Caco-2 (cell line): ENCODE results near the gene STRAP. TPM values are rescaled to one million over a fixed set of nuclear protein-coding genes. Genes with fewer than 3 reads are reported as not detected.
"Not testable (repeated sequence)": the region's sequence is repeated elsewhere in the genome, so short reads cannot be mapped to it uniquely, and the experiment has no call there.

ENCODE experiments used
- BruUV-seq: library from RNA; stranded (reverse); fragments of 400-500 nt; replicated peaks from 2 replicates; lab custom pipeline; 2021; lab: Mats Ljungman, UMichigan
- CTCF ChIA-PET: fragments of 300-600 bp; sonication (Branson Sonifier 250); formaldehyde crosslinking; loops from one replicate; lab custom pipeline; 2022; ENCODE audit warnings: antibody characterized with exemption; lab: Charles Lee
- POLR2A ChIA-PET: fragments of 300-600 bp; sonication (Branson Sonifier 250); formaldehyde crosslinking; loops from one replicate; lab custom pipeline; 2022; ENCODE audit warnings: antibody characterized with exemption; lab: Charles Lee
- DNase-seq, 2 experiments: peaks; one replicate each; pipeline versions ENCODE4 v3.0.0 to v3.0.0-alpha.2; 2020 to 2022
- H3K27me3 ChIP-seq: replicated peaks from 2 replicates; pipeline ENCODE4 v1.6.0; 2011; ENCODE audit warnings: low read length; ENCODE audit not compliant: control insufficient read depth, insufficient read depth
- H3K36me3 ChIP-seq: 2 replicates; pipeline ENCODE4 v1.5.1; 2011; ENCODE audit warnings: low read length; ENCODE audit not compliant: control insufficient read depth, insufficient read depth
- H3K4me1 ChIP-seq: fragments of 250-450 bp; sonication (Bioruptor Pico); 2 replicates; pipeline ENCODE4 v1.5.1; 2020; ENCODE audit warnings: mild to moderate bottlenecking
- H3K4me3 ChIP-seq: 2 replicates; pipeline ENCODE4 v1.5.1; 2011; ENCODE audit warnings: low read depth, mild to moderate bottlenecking, control low read depth, low read length
- H3K9me3 ChIP-seq: fragments of 250-450 bp; sonication (Bioruptor Pico); 2 replicates; pipeline ENCODE4 v1.5.1; 2020; ENCODE audit warnings: mild to moderate bottlenecking, moderate library complexity
- H3K27ac Mint-ChIP-seq: one replicate; pipeline ENCODE4 v1.8.0; 2022; ENCODE audit warnings: mixed read lengths; ENCODE audit not compliant: unreplicated experiment
- H3K27me3 Mint-ChIP-seq: one replicate; pipeline ENCODE4 v1.8.0; 2022; ENCODE audit warnings: mixed read lengths; ENCODE audit not compliant: insufficient read depth, unreplicated experiment
- H3K36me3 Mint-ChIP-seq: one replicate; pipeline ENCODE4 v1.8.0; 2022; ENCODE audit warnings: mild to moderate bottlenecking, mixed read lengths; ENCODE audit not compliant: insufficient read depth, unreplicated experiment
- H3K4me1 Mint-ChIP-seq: one replicate; pipeline ENCODE4 v1.8.0; 2022; ENCODE audit warnings: low read depth, mixed read lengths; ENCODE audit not compliant: unreplicated experiment
- H3K4me3 Mint-ChIP-seq: one replicate; pipeline ENCODE4 v1.8.0; 2022; ENCODE audit warnings: mild to moderate bottlenecking, moderate library complexity, mixed read lengths; ENCODE audit not compliant: unreplicated experiment
- H3K9me3 Mint-ChIP-seq: one replicate; pipeline ENCODE4 v1.8.0; 2022; ENCODE audit warnings: mixed read lengths; ENCODE audit not compliant: unreplicated experiment
- intact Hi-C: fragments of 100-400 bp; cut with micrococcal nuclease; formaldehyde crosslinking; loops from one replicate; pipeline ENCODE4 v1.10.0; 2022; ENCODE audit not compliant: unreplicated experiment
- total RNA-seq: library from RNA; stranded (reverse); gene quantifications from 2 replicates; pipeline ENCODE4 v1.2.3, GENCODE V29; 2022
- TF ChIP-seq, protein P1 (sequence below), 2 experiments: fragments of 200-600 bp in 1 of 2; IDR thresholded peaks; 1 replicate in 1 of 2; 2 replicates in 1 of 2; pipeline versions ENCODE4 v1.5.1 to v1.8.0; 2011 to 2022; ENCODE audit warnings: antibody characterized with exemption in 1 of 2, control low read depth in 1 of 2, inconsistent platforms in 1 of 2, low read depth in 1 of 2, low read length in 1 of 2, mild to moderate bottlenecking in 1 of 2, moderate library complexity in 1 of 2; ENCODE audit not compliant: insufficient read depth in 1 of 2, severe bottlenecking in 1 of 2, unreplicated experiment in 1 of 2

Gene STRAP
- total RNA-seq, 1 experiment from 2014 or later: 246 TPM

GRCh38 chr12:15863984-15864383 lies 18.2 kb upstream of the STRAP start:
- no peaks in the 10 kb centered on the region for H3K36me3 ChIP-seq
- intact Hi-C loops: no loop called here
- no peak for DNase-seq
- H3K27ac Mint-ChIP-seq: no peak overlapping the region
- no peak overlapping the region for H3K4me3 Mint-ChIP-seq
- H3K9me3 ChIP-seq: no peaks in the 10 kb centered on the region
- peaks cover 9% of the 10 kb centered on the region for H3K4me1 Mint-ChIP-seq
- peaks cover 15% of the 10 kb centered on the region for H3K27me3 Mint-ChIP-seq
- peaks cover 10% of the 10 kb centered on the region for H3K4me1 ChIP-seq
- no peaks in the 10 kb centered on the region for H3K27me3 ChIP-seq
- CTCF ChIA-PET: no interaction called here
- TF ChIP-seq, protein P1, sequence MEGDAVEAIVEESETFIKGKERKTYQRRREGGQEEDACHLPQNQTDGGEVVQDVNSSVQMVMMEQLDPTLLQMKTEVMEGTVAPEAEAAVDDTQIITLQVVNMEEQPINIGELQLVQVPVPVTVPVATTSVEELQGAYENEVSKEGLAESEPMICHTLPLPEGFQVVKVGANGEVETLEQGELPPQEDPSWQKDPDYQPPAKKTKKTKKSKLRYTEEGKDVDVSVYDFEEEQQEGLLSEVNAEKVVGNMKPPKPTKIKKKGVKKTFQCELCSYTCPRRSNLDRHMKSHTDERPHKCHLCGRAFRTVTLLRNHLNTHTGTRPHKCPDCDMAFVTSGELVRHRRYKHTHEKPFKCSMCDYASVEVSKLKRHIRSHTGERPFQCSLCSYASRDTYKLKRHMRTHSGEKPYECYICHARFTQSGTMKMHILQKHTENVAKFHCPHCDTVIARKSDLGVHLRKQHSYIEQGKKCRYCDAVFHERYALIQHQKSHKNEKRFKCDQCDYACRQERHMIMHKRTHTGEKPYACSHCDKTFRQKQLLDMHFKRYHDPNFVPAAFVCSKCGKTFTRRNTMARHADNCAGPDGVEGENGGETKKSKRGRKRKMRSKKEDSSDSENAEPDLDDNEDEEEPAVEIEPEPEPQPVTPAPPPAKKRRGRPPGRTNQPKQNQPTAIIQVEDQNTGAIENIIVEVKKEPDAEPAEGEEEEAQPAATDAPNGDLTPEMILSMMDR (IDR thresholded peaks at IDR 0.05; ENCODE audit: insufficient read depth in 1 of 2, low read depth in 1 of 2, low read length in 1 of 2, severe bottlenecking in 1 of 2, unreplicated experiment in 1 of 2): no peak
- H3K4me3 ChIP-seq: no peak overlapping the region
- POLR2A ChIA-PET: no interaction called here
- H3K9me3 Mint-ChIP-seq: no peaks in the 10 kb centered on the region
- H3K36me3 Mint-ChIP-seq: no peaks in the 10 kb centered on the region
- BruUV-seq: no TSS peak

GRCh38 chr12:15868186-15868585 lies 14.0 kb upstream of the STRAP start:
- POLR2A ChIA-PET: no interaction called here
- TF ChIP-seq, protein P1 (IDR thresholded peaks at IDR 0.05; ENCODE audit: insufficient read depth in 1 of 2, low read depth in 1 of 2, low read length in 1 of 2, severe bottlenecking in 1 of 2, unreplicated experiment in 1 of 2): no peak
- CTCF ChIA-PET: no interaction called here
- Mint-ChIP-seq H3K9me3 (no peaks in the 10 kb centered on the region), H3K27me3 (peaks cover 12% of the 10 kb centered on the region), H3K4me3 (no peak overlapping the region), H3K36me3 (no peaks in the 10 kb centered on the region), H3K4me1 (peaks cover 2% of the 10 kb centered on the region), H3K27ac (no peak overlapping the region)
- intact Hi-C loops: no loop called here
- H3K27me3 ChIP-seq: no peaks in the 10 kb centered on the region
- H3K36me3 ChIP-seq: no peaks in the 10 kb centered on the region
- H3K4me1 ChIP-seq: peaks cover 6% of the 10 kb centered on the region
- H3K4me3 ChIP-seq: no peak overlapping the region
- BruUV-seq: no TSS peak
- DNase-seq: no peak
- no peaks in the 10 kb centered on the region for H3K9me3 ChIP-seq

- Mint-ChIP-seq H3K36me3 (no peaks in the 10 kb centered on the region), H3K9me3 (peaks cover 9% of the 10 kb centered on the region), H3K4me3 (no peak overlapping the region), H3K27ac (no peak overlapping the region), H3K27me3 (peaks cover 8% of the 10 kb centered on the region), H3K4me1 (peaks cover under 1% of the 10 kb centered on the region)
- Histone ChIP-seq H3K4me3 (no peak overlapping the region), H3K27me3 (no peaks in the 10 kb centered on the region), H3K36me3 (no peaks in the 10 kb centered on the region), H3K4me1 (no peaks in the 10 kb centered on the region), H3K9me3 (no peaks in the 10 kb centered on the region)
- intact Hi-C loops: no loop called here
- TF ChIP-seq, protein P1 (IDR thresholded peaks at IDR 0.05; ENCODE audit: insufficient read depth in 1 of 2, low read depth in 1 of 2, low read length in 1 of 2, severe bottlenecking in 1 of 2, unreplicated experiment in 1 of 2): no peak
- BruUV-seq: no TSS peak
- DNase-seq: no peak
- CTCF ChIA-PET: no interaction called here
- POLR2A ChIA-PET: no interaction called here
Observed at GRCh38 chr12:15873556-15873955, 8.6 kb upstream of the STRAP start.

DNA sequence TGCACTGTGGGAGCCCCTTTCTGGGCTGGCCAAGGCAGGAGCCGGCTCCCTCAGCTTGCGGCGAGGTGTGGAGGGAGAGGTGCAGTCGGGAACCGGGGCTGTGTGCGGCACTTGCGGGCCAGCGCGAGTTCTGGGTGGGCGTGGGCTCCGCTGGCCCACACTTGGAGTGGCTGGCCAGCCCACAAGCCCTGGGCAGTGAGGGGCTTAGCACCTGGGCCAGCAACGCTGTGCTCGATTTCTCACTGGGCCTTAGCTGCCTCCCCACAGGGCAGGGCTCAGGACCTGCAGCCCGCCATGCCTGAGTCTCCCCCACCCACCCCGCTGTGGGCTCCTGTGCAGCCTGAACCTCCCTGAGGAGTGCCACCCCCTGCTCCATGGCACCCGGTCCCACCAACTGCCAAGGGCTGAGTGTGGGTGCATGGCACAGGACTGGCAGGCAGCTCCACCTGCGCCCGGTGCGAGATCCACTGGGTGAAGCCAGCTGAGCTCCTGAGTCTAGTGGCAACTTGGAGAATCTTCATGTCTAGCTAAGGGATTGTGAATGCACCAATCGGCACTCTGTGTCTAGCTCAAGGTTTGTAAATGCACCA lies 7.5 kb upstream of the STRAP start:
- intact Hi-C loops, H3K4me1 ChIP-seq, DNase-seq, H3K36me3 ChIP-seq, H3K4me3 ChIP-seq, H3K36me3 Mint-ChIP-seq, H3K9me3 ChIP-seq, H3K27ac Mint-ChIP-seq, BruUV-seq, H3K27me3 ChIP-seq, POLR2A ChIA-PET, H3K9me3 Mint-ChIP-seq, CTCF ChIA-PET, H3K27me3 Mint-ChIP-seq, H3K4me3 Mint-ChIP-seq: not testable (repeated sequence)
- H3K4me1 Mint-ChIP-seq: peaks cover 12% of the 10 kb centered on the region
